Measurements from ENCODE around the gene SALL1.

SALL1 gene

GRCh38 chr16:51157698-51158097 is 6.6 kb upstream of the SALL1 start:
- no peak for DNase-seq

DNA sequence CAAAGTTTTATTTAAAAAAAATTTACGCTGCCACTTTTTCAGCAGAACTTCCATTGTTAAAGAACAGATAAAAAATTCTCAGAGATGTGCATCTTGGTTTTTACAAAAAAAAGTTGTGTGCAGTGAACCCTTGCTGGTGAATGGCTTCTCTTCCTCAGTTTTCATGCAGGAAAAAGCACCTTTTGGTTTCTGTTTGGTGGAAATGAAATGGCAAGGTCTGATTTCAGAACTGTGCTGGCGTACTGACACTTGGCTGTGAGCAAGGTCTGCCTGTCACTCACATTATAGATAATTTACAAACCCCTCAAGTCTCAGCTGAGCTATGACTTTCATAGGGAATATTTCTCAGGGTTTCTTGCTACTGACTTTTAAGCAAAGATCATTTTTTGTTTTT is 5.7 kb upstream of the SALL1 start:
- DNase-seq, result no peak

DNA sequence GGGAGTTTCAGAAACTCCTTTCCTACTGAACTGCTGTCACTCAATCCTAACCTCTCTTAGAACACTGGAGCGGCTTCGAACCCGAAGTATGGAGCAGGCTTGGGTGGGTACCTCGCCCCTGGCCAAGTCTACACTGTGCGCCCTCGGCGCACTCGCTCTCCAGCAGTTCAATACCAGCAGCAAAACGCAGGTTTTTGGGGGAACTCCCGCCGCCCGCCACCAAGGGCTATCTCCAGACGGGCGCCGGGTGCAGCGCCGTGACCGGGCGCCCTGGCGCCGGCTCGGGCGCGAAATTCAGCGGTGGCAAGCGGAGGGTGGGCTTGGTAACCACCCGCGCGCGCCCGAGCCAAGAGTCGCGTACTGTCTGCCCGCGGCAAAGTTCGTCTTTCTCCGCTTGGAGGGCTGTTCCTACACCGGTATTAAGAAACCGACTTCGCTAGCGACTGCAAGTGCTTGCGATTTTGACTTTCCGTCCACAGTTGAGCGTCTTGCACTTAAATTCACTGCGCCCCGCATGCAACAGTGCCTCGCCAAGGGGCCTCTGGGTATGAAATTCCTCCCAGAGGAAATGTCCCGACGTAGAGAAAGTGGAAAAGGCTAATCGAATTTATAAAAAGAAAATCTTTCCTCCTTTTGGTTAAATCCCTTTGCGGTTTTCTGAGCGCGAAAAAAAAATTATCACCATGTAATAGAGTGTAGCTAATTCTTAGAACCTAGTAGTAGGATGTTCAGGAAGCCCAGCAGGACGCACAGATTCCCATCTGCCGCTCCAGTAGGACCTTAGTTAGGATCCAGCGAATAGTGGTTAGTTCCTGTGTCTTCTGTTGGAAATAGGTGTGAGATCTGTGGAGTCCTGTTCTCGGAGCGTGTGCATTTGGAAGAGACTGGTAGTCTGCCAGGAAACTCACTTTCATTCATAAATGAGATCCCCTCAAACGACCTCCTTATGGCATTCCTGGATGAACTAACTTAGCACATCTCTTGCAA is 5.0 kb upstream of the SALL1 start:
- DNase-seq, result peak in 11 of 51 donors; percentile 19 to 53 (median 29)

- DNase-seq, result peak in 9 of 51 donors; percentile 16 to 56 (median 44)
These were observed 4.1 kb upstream of the SALL1 start for GRCh38 chr16:51155199-51155607.

GRCh38 chr16:51154271-51155171 is 3.5 kb upstream of the SALL1 start:
- peak in 26 of 51 donors; percentile 24 to 72 (median 44) for DNase-seq

DNA sequence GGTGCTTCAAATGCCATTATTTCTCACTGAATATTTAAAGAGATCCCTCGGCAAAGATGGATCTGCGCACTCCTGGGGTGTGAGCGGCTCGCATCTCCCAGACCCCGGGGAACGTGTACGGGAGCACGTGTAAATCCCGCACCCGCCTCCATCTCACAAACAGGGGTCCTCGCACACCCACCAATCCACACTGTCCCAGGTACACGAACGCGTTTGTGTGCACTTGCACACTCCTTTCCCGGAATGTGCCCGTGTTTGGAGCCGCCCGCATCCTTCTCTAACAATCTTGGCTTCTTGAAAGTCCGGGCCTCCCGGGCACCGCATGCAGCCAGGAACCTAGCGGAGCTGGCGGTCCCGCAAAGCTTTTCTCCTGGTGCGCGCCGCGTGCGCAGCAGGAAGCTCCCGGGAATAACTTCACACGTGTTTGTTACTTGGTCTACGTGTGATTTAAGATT is 2.5 kb upstream of the SALL1 start:
- peak in 18 of 51 donors; percentile 16 to 56 (median 36) for DNase-seq

DNA sequence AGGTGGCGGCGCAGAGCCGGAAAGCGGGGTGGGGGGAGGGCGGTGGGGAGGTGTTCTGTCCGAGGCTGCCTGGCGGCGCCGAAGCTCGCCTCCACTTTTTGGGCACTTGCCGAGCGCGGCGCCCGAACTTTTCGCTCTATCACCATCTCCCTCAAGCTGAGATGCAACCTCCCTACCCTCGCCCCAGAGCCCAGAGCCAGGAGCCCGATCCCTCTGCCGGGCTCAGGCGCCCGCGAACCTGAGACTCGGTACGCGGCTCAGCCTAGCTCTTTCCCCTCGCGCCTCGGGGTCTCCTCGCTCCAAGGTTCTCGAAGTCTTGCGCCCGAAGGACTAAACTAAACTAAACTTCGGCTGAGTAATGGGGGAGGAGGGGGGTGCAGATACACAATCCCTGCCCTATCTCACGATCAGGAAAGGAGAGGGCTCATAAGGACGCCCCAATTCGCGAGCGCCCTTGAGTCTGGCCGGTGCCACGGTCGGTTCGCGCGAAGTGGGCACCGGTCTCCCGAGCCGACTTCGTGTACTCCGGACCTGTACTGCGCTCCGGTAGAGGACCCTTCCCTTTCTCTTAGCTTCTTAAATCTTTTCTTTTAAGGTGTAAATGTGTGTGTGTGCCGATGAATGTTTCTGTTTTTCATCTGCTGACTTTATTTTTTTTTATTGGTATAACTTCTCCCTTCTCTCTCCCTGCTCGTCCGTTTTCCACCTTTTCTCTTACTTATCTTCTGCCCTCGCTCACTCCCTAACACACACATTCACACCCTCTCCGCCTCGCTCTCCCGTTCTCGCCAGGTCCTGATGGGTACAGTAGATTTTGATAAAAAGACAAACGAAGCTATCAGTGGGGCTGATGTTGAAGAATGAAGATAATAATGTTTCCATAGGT is 1.9 kb upstream of the SALL1 start:
- peak in 19 of 51 donors; percentile 30 to 83 (median 61) for DNase-seq

GRCh38 chr16:51151961-51152663 is 1.0 kb upstream of the SALL1 start:
- peak; percentile 59 to 95 (median 90) for DNase-seq

GRCh38 chr16:51151435-51151960 is 428 bp upstream of the SALL1 start:
- peak in 50 of 51 donors; percentile 54 to 96 (median 86) for DNase-seq

GRCh38 chr16:51150165-51150887 is 744 bp downstream of the SALL1 start:
- peak in 12 of 51 donors; percentile 11 to 61 (median 50) for DNase-seq

- DNase-seq, result peak in 8 of 51 donors; percentile 11 to 59 (median 39)
These were observed 1.3 kb downstream of the SALL1 start for GRCh38 chr16:51149721-51150164.

DNA sequence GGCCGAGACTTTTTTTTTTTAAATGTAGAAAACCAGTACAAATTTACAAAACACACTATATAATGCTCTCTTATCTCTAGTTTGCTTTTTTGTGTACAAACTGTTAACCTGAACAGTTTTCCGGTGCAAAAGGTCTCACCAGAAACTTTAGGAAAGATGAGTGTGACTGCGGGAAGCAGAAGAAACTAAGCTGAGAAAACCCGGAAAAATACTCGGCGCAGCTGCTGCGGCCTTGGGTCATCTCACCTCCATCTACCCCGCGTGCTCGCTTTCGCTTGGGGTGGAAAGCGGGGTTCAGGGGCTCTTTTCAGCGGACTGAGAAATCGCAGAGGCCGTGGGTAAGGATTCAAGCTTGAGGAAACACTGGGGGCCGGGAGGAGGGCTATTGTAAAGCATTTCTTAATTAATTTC is 1.8 kb downstream of the SALL1 start:
- DNase-seq, result peak in 2 of 51 donors; percentile 23 to 42

GRCh38 chr16:51148678-51149228 is 2.3 kb downstream of the SALL1 start:
- peak in 1 of 51 donors; percentile 36 for DNase-seq

DNA sequence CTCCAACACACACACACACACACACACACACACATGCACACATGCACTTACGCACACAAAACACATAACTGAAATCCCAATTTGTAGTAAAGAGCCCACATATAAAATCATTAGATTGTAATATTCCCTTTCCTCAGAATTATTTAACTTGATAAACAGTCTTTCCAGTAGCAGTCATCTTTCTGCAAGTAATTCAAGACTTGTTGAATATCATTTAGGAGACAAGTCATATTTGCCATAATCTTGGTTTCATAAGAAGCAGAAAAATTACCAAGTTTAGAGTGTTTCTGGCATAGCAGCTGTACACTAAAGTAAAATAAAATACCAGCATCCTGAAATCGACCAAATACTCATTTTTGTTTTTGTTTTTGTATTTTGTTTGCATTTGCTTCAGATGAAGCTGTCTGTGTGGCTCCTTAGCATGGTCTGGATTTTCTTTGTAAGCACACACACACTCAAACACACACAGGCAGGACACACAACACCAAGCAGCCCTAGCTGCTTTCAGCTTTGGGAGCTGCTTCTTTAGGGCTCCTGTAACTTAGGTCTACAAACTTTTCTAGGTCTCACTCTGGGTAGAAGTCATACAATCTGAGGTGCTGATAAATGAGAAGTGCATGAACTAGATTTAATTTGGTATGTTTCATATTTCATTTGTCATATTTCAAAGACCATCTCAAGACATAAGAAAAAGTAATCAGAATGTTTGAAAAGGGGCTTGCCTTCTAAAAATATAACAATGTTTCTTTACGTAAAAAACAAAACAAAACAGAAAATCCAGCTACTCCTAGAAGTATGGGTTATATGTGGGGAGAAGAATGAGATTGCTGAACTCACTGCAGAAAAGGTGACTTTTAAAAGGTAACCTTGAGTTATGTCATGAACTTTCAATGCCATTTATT is 3.0 kb downstream of the SALL1 start:
- DNase-seq, result peak in 1 of 51 donors; percentile 26

DNA sequence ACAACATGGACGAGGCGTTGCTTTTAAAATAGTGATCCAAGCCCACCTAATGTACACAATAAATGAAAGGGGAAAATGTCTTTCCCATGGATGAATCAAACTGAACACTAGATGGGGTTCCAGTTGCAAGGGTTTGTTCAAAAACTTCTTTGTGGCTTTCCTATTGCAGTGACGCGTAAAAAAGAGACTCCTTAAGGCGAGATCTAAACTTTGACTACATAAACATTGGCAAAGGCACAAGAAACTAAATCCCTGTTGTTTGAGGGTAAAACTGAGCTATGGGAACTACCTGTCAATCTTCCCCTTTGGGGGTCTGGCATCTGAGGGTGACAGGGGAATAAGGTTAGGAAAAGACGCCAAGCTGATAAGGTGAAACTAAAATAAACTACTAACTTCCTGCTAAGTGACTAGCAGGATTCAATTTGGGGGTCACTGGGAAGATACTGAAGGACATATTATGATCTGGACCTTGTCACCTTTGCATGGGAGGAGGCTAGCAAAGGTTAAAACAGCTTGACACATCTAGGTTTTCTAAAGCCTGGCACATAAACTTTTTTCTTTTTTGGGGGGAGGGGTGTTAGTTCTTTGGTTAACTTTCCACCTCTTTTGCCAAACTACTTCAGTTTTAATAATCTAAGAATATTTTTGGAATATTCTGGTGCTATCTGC is 4.7 kb downstream of the SALL1 start:
- peak in 1 of 51 donors; percentile 58 for DNase-seq

DNA sequence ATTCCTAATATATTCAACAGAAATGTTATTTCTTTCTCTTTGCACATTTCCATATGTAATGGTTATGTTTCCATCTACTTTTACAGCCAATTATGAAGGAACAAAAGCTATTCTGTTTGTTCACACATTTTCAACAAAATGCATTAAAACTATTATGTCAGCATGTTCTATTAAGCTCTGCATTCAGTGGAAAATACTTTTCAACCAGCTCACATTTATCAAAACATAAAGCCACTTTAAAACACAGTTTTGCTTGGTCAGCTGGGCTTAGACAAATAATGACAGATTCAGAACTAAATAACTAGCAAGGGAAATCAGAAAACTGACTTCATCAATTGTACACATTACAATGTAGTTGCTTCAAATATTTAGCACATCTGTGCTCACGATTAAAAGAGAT is 6.9 kb downstream of the SALL1 start:
- no peak for DNase-seq
